Mammary epithelial cell (primary cell): Measurements from ENCODE around the gene OR8K5.

Experiments
- CTCF ChIP-seq, 2 donors: IDR thresholded peaks in 1 of 2; conservative IDR thresholded peaks in 1 of 2; 2 replicates each; pipeline ENCODE4 v1.5.1; 2011 to 2012; ENCODE audit warnings: inconsistent platforms in 2 of 2, low read length in 2 of 2, mild to moderate bottlenecking in 2 of 2, control low read depth in 1 of 2, low read depth in 1 of 2; ENCODE audit not compliant: insufficient read depth in 1 of 2; ENCODE audit errors: extremely low read depth in 1 of 2
- EZH2 ChIP-seq: IDR thresholded peaks from 2 replicates; pipeline ENCODE4 v1.6.1; 2012; ENCODE audit warnings: low read length, inconsistent platforms, borderline replicate concordance

DNA sequence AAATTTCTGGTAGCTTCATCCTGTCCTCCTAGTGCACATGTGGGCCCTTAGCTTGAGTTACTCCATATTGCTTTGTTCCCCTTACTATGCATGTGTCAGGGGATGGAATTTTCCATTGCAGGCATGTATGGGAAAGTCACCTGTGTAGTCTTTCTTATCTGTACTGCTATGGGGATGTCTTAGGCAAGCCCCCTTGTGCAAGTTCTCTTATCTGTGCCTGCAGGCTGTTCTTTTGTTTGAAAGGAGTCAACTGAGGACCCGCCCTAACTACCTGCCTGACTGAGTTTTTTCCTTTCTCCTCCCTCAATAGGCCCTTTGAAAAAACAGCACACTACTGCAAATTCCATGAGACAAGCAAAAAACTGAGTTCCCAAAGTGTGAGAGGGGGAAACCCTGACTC lies 8.7 kb downstream of the OR8K5 start:
- TF ChIP-seq CTCF (conservative IDR thresholded peaks at IDR 0.05 in 1 of 2, IDR thresholded peaks at IDR 0.05 in 1 of 2; ENCODE audit: extremely low read depth in 1 of 2, insufficient read depth in 1 of 2, low read depth in 1 of 2, low read length in 2 of 2), result no peak
- no peak for TF ChIP-seq EZH2
